ENCODE measurements around the gene TMC7.

GRCh38 chr16:19014461-19014860 is 30.7 kb downstream of the TMC7 start:
- TF ChIP-seq CTCF (IDR thresholded peaks at IDR 0.05 in 4 of 5, conservative IDR thresholded peaks at IDR 0.05 in 1 of 5) (no peak), POLR2A (IDR thresholded peaks at IDR 0.05) (no peak)
